HG02885 (cell line): ENCODE data around the gene LAMB1.
A peak's percentile ranks its signal among the peaks of the same experiment; 100 is the strongest.
"Not testable (repeated sequence)": the region's sequence is repeated elsewhere in the genome, so short reads cannot be mapped to it uniquely, and the experiment has no call there.

ENCODE experiments used
- ATAC-seq: cut with Tn5 transposase; IDR thresholded peaks from one replicate; pipeline ENCODE4 v1.9.1; 2021; ENCODE audit warnings: mild to moderate bottlenecking; ENCODE audit not compliant: unreplicated experiment, poor library complexity

LAMB1 gene

GRCh38 chr7:107890493-107890961, 112.4 kb downstream of the LAMB1 start:
- peak; percentile 3 for ATAC-seq

- ATAC-seq, result no peak
Observed at GRCh38 chr7:107889992-107890391, 113.0 kb downstream of the LAMB1 start.

- not testable (repeated sequence) for ATAC-seq
Observed at GRCh38 chr7:107887827-107888226, 115.1 kb downstream of the LAMB1 start.

- ATAC-seq, result no peak
Observed at GRCh38 chr7:107884066-107884818, 118.7 kb downstream of the LAMB1 start.

- no peak for ATAC-seq
Observed at GRCh38 chr7:107882766-107883165, 120.2 kb downstream of the LAMB1 start.

GRCh38 chr7:107879400-107880035, 123.4 kb downstream of the LAMB1 start:
- ATAC-seq, result peak; percentile 76

GRCh38 chr7:107878636-107879035, 124.3 kb downstream of the LAMB1 start:
- ATAC-seq, result no peak

- no peak for ATAC-seq
Observed at GRCh38 chr7:107877731-107878382, 125.1 kb downstream of the LAMB1 start.

- no peak for ATAC-seq
Observed at GRCh38 chr7:107876916-107877315, 126.0 kb downstream of the LAMB1 start.

- peak; percentile 78 for ATAC-seq
Observed at GRCh38 chr7:107874605-107875446, 128.1 kb downstream of the LAMB1 start.

GRCh38 chr7:107874111-107874510, 128.8 kb downstream of the LAMB1 start:
- no peak for ATAC-seq
